NCI-H69 (cell line): ENCODE data around the gene ARPC1B.

Source experiments
- DNase-seq: peaks from one replicate; lab custom pipeline; 2025; lab: John Stamatoyannopoulos, UW

Gene ARPC1B

DNA sequence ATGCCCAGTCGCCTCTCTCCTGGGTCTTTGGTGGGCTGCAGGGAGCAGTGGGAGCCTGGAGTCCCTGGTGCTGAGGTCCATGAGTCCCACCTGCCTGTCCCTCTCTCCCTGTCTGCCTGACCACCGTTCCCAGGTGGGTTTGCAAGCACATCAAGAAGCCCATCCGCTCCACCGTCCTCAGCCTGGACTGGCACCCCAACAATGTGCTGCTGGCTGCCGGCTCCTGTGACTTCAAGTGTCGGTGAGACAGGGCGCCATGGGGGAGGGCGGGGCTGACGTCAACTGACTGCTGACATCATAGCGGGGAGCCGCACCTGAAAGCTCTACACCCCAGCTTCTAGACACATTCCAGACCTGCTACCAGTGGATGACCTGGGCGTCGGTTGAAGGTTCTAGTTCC, 15.2 kb downstream of the ARPC1B start:
- DNase-seq: no peak

DNA sequence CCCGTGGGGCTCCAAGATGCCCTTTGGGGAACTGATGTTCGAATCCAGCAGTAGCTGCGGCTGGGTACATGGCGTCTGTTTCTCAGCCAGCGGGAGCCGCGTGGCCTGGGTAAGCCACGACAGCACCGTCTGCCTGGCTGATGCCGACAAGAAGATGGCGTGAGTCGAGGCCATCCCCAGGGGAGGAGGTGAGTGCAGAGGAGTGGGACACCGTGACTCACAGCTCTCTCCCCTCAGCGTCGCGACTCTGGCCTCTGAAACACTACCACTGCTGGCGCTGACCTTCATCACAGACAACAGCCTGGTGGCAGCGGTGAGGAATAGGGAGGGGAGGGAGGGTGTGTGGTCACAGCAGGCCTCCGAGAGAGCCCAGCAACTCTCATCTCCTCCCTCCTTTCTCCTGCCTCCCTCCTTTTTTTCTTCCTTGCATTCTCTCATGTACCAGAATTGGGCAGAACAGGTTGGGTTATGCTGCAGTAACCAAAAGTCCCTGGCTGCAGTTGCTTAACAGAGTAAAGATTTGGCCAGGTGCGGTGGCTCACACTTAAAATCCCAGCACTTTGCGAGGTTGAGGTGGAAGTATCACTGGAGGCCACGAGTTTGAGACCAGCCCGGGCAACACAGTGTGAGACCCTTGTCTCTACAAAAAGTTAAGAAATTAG, 16.5 kb downstream of the ARPC1B start:
- DNase-seq: peak; percentile 20

- peak; percentile 50 for DNase-seq
These were observed 17.5 kb downstream of the ARPC1B start for GRCh38 chr7:99392046-99392445.

DNA sequence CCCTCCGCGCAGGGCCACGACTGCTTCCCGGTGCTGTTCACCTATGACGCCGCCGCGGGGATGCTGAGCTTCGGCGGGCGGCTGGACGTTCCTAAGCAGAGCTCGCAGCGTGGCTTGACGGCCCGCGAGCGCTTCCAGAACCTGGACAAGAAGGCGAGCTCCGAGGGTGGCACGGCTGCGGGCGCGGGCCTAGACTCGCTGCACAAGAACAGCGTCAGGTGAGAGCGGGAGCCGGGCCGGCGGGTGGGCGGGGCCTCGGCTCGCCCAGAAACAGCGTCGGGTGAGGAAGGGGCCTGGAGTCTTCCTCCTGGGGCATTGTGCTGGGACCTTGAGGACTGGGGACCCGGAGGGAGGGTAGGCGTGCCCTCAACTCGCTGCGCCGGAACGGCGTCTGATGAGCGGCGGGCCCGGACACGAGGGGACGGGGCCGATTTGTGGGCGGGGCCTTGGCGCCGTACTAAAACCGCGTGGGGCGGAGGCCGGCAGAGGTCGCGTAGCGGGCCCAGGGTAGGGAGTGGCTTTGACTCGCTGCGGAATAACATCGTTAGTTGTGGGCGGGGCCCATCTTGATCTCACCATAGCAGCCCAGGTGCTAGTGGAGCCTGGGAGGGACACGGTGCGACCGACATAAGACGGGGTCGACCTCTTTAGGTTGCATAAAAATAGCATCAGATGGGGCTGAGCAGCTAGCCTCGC, 18.3 kb downstream of the ARPC1B start:
- peak; percentile 94 for DNase-seq

DNA sequence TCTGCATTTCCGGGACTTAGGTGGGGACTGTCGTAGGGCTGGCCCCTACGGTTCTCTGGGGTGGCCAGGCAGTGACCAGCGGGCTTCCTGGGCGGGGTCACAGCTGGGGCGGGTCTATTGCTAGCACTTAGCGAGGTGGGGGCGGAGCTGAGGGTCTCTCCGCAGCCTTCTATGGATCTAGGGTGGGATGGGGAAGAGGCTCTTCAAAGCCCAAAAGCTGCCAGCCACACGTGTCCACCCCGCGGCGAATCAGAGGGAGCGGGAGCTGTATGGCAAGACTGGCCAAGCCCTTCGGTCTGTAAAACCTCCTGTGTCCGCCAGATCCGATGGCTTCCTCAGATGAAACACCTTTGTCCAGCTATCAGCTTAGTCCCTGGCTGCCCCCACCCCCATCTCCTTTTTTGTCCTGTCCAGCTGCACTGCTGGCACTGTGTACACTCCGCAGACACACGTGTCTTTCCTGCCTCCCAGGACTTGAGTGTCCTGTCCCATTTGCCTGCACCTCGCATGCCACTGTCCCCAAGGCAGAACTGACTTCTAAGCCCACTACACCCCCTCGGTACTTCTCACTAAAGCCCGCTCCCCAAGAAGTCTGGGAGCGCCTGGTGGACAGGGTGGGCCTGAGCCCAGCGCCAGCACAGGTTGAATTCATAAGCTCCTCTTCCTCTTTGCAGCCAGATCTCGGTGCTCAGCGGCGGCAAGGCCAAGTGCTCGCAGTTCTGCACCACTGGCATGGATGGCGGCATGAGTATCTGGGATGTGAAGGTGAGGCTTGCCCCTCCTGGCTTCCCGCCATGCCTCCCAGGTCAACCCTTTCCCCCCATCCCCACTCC, 19.0 kb downstream of the ARPC1B start:
- peak; percentile 85 for DNase-seq

GRCh38 chr7:99394188-99394502, 19.6 kb downstream of the ARPC1B start:
- no peak for DNase-seq

DNA sequence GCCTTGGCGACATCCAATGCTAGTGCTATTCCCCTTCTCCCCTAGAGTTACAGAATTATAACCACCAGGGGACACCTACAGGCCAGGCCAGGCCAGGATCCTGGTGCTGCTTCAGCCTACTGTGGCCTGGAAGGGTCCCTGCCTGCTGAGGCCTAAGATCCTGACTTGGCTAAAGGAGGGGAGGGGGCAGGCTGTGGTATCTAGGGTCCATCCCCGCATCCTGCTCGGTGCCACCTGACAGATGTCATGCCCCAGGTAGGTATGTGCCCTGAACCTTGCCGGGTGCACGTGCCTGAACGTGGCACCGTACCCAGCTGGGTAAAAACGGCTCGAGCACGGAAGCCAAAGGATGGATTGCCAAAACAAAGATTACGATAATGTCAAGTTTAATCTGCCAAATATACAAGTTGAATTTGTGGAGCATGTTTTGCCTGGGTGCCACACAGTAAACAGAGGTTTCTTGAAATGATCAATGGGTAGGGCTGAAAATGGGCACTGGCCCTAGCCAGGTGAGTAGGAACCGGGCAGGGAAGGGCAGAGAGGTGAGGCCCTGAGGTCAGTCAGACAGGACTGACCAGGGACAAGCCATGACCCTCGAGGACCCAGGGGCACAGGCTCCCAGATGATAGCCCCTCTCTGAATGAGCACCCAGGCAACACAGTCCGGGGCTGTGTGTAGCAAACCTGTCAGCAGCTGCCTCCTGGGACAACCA, 21.2 kb downstream of the ARPC1B start:
- DNase-seq: no peak

GRCh38 chr7:99396418-99397296, 22.1 kb downstream of the ARPC1B start:
- no peak for DNase-seq

DNA sequence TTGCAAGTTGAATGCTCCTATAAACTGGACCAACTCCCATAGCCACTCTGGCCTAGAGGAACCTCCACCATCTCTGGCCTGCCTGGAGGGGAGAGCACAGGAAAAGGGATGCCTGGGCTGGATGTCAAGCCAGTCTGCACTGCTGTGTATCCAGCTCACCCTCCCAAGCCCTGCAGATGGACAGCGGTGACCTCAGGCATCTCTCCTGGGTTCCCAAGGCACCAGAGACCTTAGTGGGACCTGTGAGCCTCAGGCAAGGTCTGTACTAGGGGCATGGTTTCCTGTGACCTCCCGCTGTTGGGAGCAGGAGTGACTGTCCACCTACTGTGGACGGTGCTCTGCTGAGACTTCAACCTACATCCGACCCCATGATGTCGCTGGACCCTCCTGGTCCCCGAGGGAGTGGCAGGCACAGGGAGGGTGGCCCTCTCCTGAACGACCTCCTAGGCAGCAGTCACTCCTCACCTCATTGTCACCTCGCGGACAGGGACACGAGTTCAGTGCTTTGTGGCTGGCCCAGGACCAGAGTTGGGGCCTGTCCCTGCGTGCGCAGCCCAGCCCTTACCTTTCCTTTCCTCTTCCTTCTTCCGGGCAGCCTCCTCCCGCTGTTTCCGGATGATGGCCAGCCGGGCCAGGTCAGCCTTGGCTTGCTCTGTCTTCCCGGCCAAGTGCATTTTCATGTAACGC, 22.9 kb downstream of the ARPC1B start:
- DNase-seq: no peak

DNA sequence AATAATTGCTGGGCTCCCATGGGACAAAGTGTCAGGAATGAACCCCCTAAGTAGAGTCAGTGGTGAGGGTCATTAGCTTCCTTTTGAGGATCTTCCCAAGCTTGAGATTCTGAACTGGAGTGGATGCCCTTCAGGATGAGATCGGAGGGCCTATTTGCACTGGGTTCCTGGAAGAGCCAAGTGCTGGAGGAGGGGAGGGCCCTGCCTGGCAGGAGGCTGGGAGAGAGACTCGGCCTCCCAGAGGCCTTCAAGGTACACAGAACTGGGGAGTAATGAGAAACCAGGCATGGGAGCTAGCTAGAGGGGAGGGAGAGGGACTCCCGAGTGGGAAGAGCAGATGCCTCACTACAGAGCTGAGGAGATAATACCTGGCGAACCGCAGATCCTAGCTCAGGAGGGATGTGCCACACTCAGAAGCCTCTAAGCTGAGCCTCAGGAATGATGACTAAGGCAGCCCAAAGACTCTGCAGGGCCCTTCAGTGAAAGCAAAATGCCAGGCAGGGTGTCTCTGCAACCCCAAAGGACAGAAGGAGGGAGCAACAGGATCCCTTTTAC, 24.4 kb downstream of the ARPC1B start:
- no peak for DNase-seq

DNA sequence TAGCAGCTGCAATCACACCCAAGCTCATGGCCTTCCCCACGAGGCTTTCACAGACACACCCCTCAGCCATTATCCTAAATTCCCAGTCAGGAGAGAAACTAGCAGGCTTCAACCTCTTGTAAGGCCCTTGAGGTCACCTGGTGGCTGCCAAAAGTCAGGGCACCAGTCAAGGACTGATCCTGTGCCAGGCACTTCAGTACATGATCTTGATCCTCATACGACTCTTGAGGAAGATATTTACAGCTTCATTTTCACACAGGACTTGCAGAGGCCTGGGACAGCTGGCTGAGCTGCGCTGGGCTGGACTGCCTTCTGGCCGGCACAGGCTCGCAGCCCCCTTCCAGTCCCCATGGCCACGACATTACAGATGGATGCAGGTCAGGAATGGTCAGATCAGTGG, 25.1 kb downstream of the ARPC1B start:
- DNase-seq: no peak

DNA sequence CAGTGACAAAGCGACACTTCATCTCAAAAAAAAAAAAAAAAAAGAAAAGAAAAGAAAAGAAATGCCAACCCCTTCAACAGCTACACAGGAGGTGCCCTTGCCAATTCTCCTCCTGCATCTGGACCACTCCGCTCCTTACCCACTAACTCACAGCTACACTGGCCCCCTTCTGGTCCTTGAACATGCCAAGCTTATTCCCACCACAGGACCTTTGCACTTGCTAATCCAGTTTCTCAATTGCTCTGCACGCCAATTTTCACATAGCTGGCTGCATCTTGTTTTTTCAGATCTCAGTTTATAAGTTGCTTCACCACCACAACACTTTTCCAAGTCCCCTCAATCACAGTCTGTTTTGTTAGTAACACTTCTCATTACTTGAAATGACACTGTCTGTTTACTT, 28.3 kb downstream of the ARPC1B start:
- no peak for DNase-seq

DNA sequence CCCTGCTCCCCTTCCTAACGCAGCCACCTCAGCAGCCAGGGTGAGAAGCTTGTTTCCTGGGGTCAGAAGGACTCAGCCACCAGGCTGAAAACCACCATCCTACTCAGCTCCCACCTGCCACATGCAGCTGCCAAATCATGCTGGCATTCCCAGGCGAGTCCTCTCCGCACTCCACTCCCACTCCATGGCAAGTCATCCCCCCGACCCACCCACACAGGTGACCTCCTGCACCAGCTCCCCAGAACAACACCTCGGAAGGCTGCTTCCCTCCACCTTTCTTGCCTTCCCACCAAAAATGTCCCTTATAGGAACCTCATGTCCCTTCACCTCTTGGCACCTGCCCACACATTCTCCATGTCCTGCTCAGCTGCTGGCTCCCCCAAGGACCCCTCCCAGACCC, 29.2 kb downstream of the ARPC1B start:
- no peak for DNase-seq

- DNase-seq: no peak
These were observed 29.9 kb downstream of the ARPC1B start for GRCh38 chr7:99404235-99404976.

DNA sequence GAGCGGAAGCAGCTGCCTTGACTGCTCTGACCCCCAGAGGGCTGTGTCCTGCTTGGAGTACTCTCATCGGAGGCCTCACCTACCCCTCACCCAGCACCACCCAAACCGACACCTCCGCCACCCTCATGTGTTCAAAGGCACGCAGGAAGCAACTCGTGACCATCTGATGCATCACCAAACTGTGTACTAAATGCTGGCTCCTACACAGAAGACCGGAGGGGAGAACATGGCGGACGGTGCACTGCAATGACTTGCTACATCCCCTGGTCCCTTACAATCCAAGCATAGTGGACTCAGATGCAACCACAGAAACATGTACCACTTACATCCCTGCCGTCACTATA, 30.4 kb downstream of the ARPC1B start:
- no peak for DNase-seq

DNA sequence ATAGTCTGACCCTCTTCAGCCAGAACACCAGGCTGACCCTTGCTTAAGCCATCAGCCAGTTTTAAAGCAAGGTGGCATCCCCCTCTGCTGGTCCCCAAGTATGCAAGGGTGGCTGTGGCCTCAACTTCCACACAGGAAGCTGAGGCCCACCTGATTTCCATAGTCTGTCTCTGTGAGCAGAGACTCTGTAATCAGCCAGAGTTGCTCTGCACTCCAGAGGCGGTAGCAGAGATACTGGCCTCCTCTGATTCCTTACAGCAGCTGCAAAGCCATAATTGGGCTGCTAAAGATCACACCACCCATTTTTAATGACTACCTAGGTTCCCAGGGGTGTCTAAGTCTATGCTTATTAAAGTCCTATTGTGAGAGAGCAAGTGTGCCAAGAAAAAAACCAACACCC, 32.0 kb downstream of the ARPC1B start:
- peak; percentile 70 for DNase-seq

- peak; percentile 59 for DNase-seq
These were observed 33.4 kb downstream of the ARPC1B start for GRCh38 chr7:99407872-99408378.

GRCh38 chr7:99408379-99409191, 34.1 kb downstream of the ARPC1B start, which contains the start of the genes BUD31 and PDAP1:
BUD31 (plus strand) TSS chr7:99408969; CDS start chr7:99411093, 2,124 bp downstream.
PDAP1 (minus strand) TSS chr7:99408597; CDS start chr7:99408548, 49 bp downstream.
- DNase-seq: peak; percentile 97

DNA sequence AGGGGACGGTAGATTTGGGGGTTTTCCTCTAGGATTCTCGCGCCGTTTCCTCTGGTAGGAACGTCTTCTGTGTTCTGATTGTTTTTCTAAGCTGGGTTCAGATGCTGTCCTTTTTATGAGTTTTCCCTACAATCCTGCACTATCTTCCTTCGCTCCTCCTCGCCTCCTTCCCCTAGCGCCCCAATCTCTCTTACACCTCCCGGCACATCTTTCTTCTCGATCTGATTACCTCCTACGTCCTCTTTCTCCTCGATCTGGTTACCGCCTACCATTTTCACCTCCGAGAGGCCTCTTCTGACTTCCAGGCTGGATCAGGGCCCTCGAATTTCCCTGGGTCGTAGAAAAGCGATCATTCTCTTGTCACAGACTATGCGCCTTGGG, 34.7 kb downstream of the ARPC1B start:
- DNase-seq: peak; percentile 42
